Esophagus muscularis mucosa (tissue), 4 donors: ENCODE results near the gene SPEG. TPM values are rescaled to one million over a fixed set of nuclear protein-coding genes. Genes with fewer than 3 reads are reported as not detected.

ENCODE experiments used
- DNase-seq: peaks from one replicate; pipeline ENCODE4 v3.0.0-alpha.2; 2017; ENCODE audit errors: extremely low spot score
- H3K27ac ChIP-seq, 4 donors: fragments of 200-600 bp; sonication (generic); replicated peaks in 1 of 4; 1 replicate in 3 of 4; 2 replicates in 1 of 4; pipeline ENCODE4 v1.5.1; 2016 to 2019; ENCODE audit warnings: mild to moderate bottlenecking in 1 of 4
- H3K27me3 ChIP-seq, 4 donors: fragments of 200-600 bp; sonication (generic); one replicate each; pipeline versions ENCODE4 v1.5.1 to v1.6.0; 2016 to 2019
- H3K36me3 ChIP-seq, 4 donors: fragments of 200-600 bp; sonication (generic); one replicate each; pipeline ENCODE4 v1.5.1; 2016 to 2019
- H3K4me1 ChIP-seq, 4 donors: fragments of 200-600 bp; sonication (generic); one replicate each; pipeline ENCODE4 v1.5.1; 2016 to 2019
- H3K4me3 ChIP-seq, 4 donors: fragments of 200-600 bp; sonication (generic); 1 replicate in 2 of 4; 2 replicates in 2 of 4; pipeline ENCODE4 v1.5.1; 2016 to 2019; ENCODE audit warnings: mild to moderate bottlenecking in 4 of 4, moderate library complexity in 1 of 4
- H3K9me3 ChIP-seq, 4 donors: fragments of 200-600 bp; sonication (generic); 1 replicate in 3 of 4; 2 replicates in 1 of 4; pipeline ENCODE4 v1.5.1; 2016 to 2019
- EP300 ChIP-seq: sonication (generic); formaldehyde crosslinking; IDR thresholded peaks from one replicate; pipeline ENCODE4 v1.6.1; 2017; ENCODE audit warnings: antibody characterized with exemption
- POLR2A ChIP-seq: fragments of 450-650 bp; IDR thresholded peaks from one replicate; pipeline ENCODE4 v1.6.1; 2017; ENCODE audit warnings: antibody characterized with exemption, moderate library complexity, mild to moderate bottlenecking, low read depth
- POLR2AphosphoS5 ChIP-seq, 2 donors: sonication (generic); formaldehyde crosslinking; IDR thresholded peaks; one replicate each; pipeline ENCODE4 v1.6.1; 2017; ENCODE audit warnings: antibody characterized with exemption in 2 of 2
- WGBS: methylation state at CpG from one replicate; pipeline ENCODE4 v1.1.5; 2018; 5-methylcytosine and 5-hydroxymethylcytosine counted together
- intact Hi-C: fragments of 100-400 bp; cut with DNase I; formaldehyde crosslinking; loops from one replicate; pipeline ENCODE4 v1.15.1; 2023
- total RNA-seq, 4 donors: library from RNA; depleted of rRNA; stranded (reverse); fragments of >200 nt; gene quantifications; one replicate each; pipeline versions ENCODE4 v1.1.0 to v1.2.1, GENCODE V29; 2016
- TF ChIP-seq, protein P1 (sequence below), 3 experiments: fragments of 200-600 bp in 2 of 3; fragments of 450-650 bp in 1 of 3; sonication (generic) in 2 of 3; IDR thresholded peaks; one replicate each; pipeline ENCODE4 v1.5.1; 2017 to 2019; ENCODE audit warnings: antibody characterized with exemption in 3 of 3, mild to moderate bottlenecking in 2 of 3, moderate library complexity in 1 of 3

SPEG gene
- total RNA-seq, 4 donors from 2014 or later, result 115 to 251 (median 180) TPM

DNA sequence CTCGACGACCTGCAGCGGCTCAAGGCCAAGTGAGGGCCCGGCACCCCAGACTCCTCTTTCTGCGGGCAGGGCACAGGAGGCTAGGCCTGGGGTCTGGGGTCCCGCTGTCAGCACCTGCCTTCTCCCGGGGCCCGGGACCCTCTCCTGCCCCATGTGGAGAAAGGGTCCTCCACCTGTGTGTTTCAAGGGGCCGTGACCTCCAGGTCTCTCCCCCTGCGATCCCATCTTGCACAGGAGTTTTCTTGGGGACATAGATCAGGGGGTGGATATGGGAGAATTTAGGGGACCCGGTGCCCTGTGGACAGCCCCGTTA lies 15.7 kb upstream of the SPEG start:
- DNase-seq, result no peak
- Histone ChIP-seq H3K36me3 (peaks cover 19 to 47% (median 43%) of the 10 kb centered on the region in 4 donors), H3K4me3 (peak overlapping the region; percentile 71 to 80 (median 77)), H3K4me1 (peaks cover 19 to 54% (median 44%) of the 10 kb centered on the region in 4 donors), H3K9me3 (no peaks in the 10 kb centered on the region), H3K27me3 (peaks cover 0 to 20% (median 4%) of the 10 kb centered on the region in 4 donors), H3K27ac (peak overlapping the region; percentile 94 to 99 (median 96))
- intact Hi-C loops, result no loop called here
- 34% methylated on average over 12 of the region's 12 CpGs for WGBS
- peak in 1 of 2 donors; percentile 11 for TF ChIP-seq POLR2AphosphoS5 (IDR thresholded peaks at IDR 0.05)
- TF ChIP-seq POLR2A, result no peak

DNA sequence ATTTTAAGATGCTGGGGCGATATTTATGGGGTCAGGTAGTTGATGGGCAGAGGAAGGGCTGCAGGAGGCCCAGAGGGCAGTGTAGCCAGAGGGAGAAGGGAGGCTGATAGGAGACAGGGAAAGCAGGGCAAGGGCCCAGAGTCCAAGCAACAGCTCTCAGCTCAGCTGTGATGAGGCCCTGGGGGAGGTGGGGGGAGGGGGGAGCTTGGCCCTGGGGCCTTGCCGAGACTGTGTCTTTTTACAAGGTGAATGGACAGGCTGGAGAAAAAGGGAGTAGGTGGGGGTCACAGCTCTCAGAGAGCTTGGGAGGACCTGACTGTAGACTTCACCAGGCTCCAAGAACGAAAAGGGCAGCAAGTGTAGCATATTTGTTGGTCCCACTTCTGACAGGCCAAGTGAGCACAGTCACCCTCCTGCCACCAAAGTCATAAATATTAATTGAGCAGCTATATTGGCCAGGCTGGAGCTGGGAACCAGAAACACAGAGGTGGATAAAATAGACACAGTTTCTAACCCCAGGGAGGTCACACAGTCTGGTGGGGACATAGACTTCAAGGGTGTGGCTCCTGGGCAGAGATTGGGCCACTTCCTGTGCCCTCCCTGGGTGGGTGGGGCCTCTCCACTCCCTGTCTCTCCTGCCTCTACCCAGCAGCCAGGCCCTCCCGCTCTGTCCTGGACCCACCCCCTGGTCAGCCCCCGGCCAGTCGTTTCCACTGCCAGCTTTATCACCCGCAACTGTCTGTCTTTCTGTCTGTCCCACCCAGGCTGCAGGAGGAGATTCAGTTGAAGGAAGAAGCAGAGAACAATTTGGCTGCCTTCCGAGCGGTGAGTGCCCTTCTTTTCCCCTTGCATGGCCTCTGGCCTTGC lies 15.1 kb upstream of the SPEG start:
- intact Hi-C loops, result no loop called here
- Histone ChIP-seq H3K4me1 (peaks cover 19 to 60% (median 49%) of the 10 kb centered on the region in 4 donors), H3K27me3 (peaks cover 0 to 20% (median 4%) of the 10 kb centered on the region in 4 donors), H3K9me3 (no peaks in the 10 kb centered on the region), H3K36me3 (peaks cover 19 to 53% (median 49%) of the 10 kb centered on the region in 4 donors), H3K27ac (peak overlapping the region; percentile 94 to 99 (median 96)), H3K4me3 (peak overlapping the region; percentile 71 to 80 (median 77))
- TF ChIP-seq EP300 (no peak), POLR2A (peak; percentile 8), POLR2AphosphoS5 (IDR thresholded peaks at IDR 0.05) (peak; percentile 67 to 83)
- TF ChIP-seq, protein P1, sequence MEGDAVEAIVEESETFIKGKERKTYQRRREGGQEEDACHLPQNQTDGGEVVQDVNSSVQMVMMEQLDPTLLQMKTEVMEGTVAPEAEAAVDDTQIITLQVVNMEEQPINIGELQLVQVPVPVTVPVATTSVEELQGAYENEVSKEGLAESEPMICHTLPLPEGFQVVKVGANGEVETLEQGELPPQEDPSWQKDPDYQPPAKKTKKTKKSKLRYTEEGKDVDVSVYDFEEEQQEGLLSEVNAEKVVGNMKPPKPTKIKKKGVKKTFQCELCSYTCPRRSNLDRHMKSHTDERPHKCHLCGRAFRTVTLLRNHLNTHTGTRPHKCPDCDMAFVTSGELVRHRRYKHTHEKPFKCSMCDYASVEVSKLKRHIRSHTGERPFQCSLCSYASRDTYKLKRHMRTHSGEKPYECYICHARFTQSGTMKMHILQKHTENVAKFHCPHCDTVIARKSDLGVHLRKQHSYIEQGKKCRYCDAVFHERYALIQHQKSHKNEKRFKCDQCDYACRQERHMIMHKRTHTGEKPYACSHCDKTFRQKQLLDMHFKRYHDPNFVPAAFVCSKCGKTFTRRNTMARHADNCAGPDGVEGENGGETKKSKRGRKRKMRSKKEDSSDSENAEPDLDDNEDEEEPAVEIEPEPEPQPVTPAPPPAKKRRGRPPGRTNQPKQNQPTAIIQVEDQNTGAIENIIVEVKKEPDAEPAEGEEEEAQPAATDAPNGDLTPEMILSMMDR (IDR thresholded peaks at IDR 0.05), result no peak
- WGBS, result 53% methylated on average over 8 of the region's 9 CpGs
- no peak for DNase-seq

DNA sequence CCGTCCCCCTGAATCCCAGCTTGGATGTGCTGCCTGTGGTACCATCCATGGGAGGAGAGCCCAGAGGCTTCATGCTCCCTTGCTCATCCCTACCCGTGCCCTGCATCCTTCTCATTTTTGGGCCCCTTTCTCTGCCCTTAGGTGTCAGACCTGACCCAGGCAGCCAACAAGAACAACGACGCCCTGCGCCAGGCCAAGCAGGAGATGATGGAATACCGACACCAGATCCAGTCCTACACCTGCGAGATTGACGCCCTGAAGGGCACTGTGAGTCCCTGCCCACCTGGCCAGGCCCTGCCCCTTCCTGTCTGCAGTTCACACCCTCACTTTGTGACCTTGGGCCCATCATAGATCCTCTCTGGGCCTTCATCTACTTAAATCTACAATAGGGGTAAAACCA lies 14.0 kb upstream of the SPEG start:
- Histone ChIP-seq H3K36me3 (peaks cover 19 to 64% (median 61%) of the 10 kb centered on the region in 4 donors), H3K4me3 (peak overlapping the region; percentile 71 to 80 (median 77)), H3K27me3 (peaks cover 0 to 20% (median 4%) of the 10 kb centered on the region in 4 donors), H3K4me1 (peaks cover 13 to 64% (median 50%) of the 10 kb centered on the region in 4 donors), H3K27ac (peak overlapping the region; percentile 94 to 99 (median 96)), H3K9me3 (no peaks in the 10 kb centered on the region)
- intact Hi-C loops, result no loop called here
- WGBS, result 62% methylated on average over 8 of the region's 8 CpGs
- no peak for DNase-seq
- peak; percentile 53 to 65 for TF ChIP-seq POLR2AphosphoS5 (IDR thresholded peaks at IDR 0.05)
- TF ChIP-seq POLR2A, result no peak

DNA sequence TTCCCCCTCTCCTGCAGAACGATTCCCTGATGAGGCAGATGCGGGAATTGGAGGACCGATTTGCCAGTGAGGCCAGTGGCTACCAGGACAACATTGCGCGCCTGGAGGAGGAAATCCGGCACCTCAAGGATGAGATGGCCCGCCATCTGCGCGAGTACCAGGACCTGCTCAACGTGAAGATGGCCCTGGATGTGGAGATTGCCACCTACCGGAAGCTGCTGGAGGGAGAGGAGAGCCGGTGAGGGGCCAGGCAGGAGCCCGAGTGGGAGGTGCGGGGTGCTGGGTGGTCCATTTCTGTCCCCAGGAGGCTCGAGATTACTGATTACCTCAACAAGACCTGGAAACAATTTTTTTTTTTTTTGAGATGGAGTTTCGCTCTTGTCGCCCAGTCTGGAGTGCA lies 13.3 kb upstream of the SPEG start:
- Histone ChIP-seq H3K9me3 (no peaks in the 10 kb centered on the region), H3K36me3 (peaks cover 19 to 70% (median 67%) of the 10 kb centered on the region in 4 donors), H3K27me3 (peaks cover 0 to 20% (median 4%) of the 10 kb centered on the region in 4 donors), H3K4me1 (peaks cover 9 to 64% (median 51%) of the 10 kb centered on the region in 4 donors), H3K4me3 (peak overlapping the region; percentile 71 to 80 (median 77)), H3K27ac (peak overlapping the region; percentile 94 to 99 (median 96))
- TF ChIP-seq POLR2A, result no peak
- TF ChIP-seq, protein P1 (IDR thresholded peaks at IDR 0.05), result peak in 2 of 3 experiments; percentile 20 to 21
- TF ChIP-seq EP300, result no peak
- peak; percentile 38 to 80 for TF ChIP-seq POLR2AphosphoS5 (IDR thresholded peaks at IDR 0.05)
- WGBS, result 53% methylated on average over 16 of the region's 17 CpGs
- DNase-seq, result no peak
- intact Hi-C loops, result no loop called here

DNA sequence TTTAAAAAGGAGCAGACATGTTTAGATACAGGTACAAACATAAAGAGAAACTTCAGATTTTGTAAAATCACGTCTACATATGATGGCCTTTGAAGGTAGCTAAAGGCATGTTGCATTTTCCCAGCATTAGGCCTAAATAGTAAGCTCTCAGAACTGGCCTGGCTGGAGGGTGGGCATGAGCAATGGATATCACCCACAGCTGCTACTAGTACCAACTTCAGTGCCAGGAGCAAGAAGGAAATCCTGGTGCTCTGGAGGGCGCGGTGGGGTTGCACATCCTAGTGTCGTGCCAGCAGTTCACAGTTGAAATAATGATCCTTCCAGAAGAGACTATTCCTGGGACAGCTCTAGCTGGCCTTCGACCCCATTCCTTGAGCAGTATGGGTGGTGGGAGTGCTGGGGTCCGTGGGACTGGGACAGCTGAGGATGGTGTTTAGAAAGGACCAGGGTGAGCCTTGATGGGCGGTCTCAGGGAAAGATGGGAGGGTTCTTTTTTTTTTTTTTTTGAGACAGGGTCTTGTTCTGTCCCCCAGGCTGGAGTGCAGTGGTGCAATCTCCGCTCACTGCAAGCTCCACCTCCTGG lies 11.6 kb upstream of the SPEG start:
- intact Hi-C loops, result no loop called here
- Histone ChIP-seq H3K4me1 (peaks cover 2 to 48% (median 34%) of the 10 kb centered on the region in 4 donors), H3K36me3 (peaks cover 19 to 76% (median 70%) of the 10 kb centered on the region in 4 donors), H3K27me3 (peaks cover 0 to 15% (median 4%) of the 10 kb centered on the region in 4 donors), H3K9me3 (no peaks in the 10 kb centered on the region), H3K4me3 (peak overlapping the region; percentile 71 to 80 (median 77)), H3K27ac (peak overlapping the region; percentile 94 to 99 (median 96))
- 57% methylated on average over 8 of the region's 8 CpGs for WGBS
- TF ChIP-seq POLR2A (no peak), EP300 (no peak), POLR2AphosphoS5 (IDR thresholded peaks at IDR 0.05) (peak; percentile 37 to 77)
- TF ChIP-seq, protein P1 (IDR thresholded peaks at IDR 0.05), result no peak
- DNase-seq, result no peak
